Upper lobe of left lung (tissue), 4 donors: Measurements from ENCODE around the gene BACE2.

Experiments used
- CTCF ChIP-seq, 6 experiments: fragments of 450-650 bp in 4 of 6; fragments of 200-600 bp in 2 of 6; sonication (generic) in 2 of 6; IDR thresholded peaks; one replicate each; pipeline ENCODE4 v1.5.1; 2016 to 2019; ENCODE audit warnings: antibody characterized with exemption in 6 of 6
- EP300 ChIP-seq, 4 donors: sonication (generic); formaldehyde crosslinking; IDR thresholded peaks; one replicate each; pipeline ENCODE4 v1.5.1; 2017; ENCODE audit warnings: antibody characterized with exemption in 4 of 4, control low read depth in 2 of 4
- POLR2A ChIP-seq, 4 donors: fragments of 450-650 bp; IDR thresholded peaks; one replicate each; pipeline ENCODE4 v1.5.1; 2016 to 2017; ENCODE audit warnings: antibody characterized with exemption in 4 of 4, mild to moderate bottlenecking in 2 of 4
- POLR2AphosphoS5 ChIP-seq, 2 donors: sonication (generic); formaldehyde crosslinking; IDR thresholded peaks; one replicate each; pipeline ENCODE4 v1.5.1; 2017; ENCODE audit warnings: antibody characterized with exemption in 2 of 2

- no peak for TF ChIP-seq CTCF (IDR thresholded peaks at IDR 0.05)
- TF ChIP-seq POLR2AphosphoS5 (IDR thresholded peaks at IDR 0.05), result no peak
- TF ChIP-seq POLR2A (IDR thresholded peaks at IDR 0.05), result no peak
- no peak for TF ChIP-seq EP300 (IDR thresholded peaks at IDR 0.05)
Observed at GRCh38 chr21:41183575-41183974, 15.6 kb downstream of the BACE2 start.
